ENCODE measurements around the gene EIF2B2.
"Not testable (repeated sequence)": the region's sequence is repeated elsewhere in the genome, so short reads cannot be mapped to it uniquely, and the experiment has no call there.

EIF2B2 gene

GRCh38 chr14:74974364-74975058 is 28.2 kb upstream of the EIF2B2 start:
- no peak for DNase-seq (ENCODE audit: low spot score)

- no peak for DNase-seq (ENCODE audit: low spot score)
Measured at GRCh38 chr14:74975059-74975810, 27.5 kb upstream of the EIF2B2 start.

DNA sequence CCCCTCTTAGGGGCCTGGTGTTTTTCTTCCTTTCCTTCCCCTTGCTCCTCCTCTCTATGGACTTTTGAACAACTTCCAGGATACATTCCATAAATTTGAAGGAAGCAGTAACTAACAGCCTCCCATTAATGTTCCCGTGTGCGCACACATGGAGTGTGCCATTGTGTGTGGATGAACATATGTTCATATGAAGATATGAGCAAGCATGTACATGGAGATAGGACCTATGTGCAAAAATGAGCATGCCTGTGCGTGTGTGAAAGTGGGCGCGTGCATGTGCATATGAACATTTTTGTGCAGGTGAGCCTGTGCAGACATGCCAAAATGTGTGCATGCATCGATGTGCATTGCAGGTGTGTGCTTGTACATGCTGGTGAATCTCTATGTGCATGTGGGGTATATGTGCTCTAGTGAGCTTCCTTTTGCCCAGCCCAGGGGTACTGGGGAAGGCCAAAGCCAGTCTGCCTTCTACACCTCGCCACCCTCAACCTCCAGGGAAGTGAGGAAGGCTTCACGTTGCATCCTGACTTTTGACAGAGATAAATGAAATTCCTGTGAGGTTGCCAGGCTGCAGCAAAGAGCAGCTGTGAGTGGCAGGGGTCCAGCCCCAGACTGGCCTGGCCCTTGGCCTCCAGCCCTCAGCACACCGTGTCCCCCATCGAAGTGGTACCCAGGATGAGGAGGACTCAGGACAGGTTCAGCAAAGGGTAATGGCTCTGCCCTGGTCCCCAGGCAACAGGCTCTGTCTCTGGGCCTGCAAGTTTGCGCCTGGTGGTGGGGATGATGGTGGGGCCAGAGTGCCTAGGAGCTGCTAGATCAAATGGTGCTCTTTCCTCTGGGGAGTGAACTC is 26.2 kb upstream of the EIF2B2 start:
- DNase-seq (ENCODE audit: low spot score) = no peak

DNA sequence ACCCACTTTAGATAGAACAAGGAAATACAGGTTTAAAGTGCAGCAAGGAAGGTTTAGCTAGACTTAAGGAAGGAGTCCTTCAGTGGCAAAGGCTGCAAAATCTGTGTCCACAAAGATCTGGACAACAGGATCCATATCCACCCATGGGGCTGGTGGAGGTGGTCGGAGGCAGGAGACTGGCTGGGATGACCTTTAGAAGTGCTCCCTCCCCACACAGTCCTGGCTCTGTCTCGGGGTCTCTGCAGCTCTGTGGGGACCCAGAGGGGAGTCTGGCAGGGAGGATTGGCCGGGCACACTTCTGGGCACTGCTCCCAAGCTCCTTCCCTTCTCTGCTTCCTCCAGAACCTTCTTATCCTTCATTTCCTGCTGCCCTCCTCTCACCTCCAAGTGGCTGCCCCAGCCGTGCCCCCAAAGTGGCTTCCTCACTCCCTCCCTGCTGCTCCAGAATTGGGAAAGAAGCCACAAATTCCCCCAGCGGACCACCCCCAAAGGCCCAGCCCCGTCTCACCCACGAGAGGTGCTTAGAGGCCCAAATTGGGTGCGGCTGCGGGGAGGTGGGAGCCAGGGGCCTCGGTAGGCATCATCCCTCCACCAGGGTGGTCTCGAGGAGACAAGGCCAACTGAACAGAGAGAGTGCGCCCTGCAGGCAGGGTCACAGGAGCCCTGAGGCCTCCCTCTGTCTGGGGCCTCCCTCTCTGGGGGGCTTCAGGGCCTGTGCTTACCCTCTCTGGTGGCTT is 25.4 kb upstream of the EIF2B2 start:
- no peak for DNase-seq (ENCODE audit: low spot score)

DNA sequence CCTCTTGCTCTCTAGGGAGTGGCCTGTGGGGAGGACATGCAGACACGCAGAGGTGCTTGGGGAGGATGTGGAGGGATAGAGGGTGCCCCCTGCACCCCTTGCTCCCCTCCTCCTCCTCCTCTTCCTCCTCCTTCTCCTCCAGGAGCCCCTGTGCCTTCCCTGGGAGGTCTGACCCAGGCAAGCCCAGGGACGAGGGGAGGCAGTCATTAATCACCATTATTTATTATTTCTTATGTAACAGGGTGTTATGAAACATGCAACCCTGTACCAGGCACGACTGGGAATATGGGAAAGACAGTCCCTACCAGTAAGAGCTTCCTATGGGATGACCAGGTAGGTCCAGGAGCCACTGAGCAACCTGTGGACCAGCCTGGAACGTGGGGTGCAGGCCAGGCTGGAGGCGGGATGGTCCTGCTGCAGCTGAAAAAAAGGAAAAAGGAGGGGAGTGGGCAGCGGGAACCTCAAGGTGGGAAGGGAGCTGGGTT is 24.8 kb upstream of the EIF2B2 start:
- no peak for DNase-seq (ENCODE audit: low spot score)

- DNase-seq (ENCODE audit: low spot score) = no peak
Measured at GRCh38 chr14:74978416-74978947, 24.2 kb upstream of the EIF2B2 start.

DNA sequence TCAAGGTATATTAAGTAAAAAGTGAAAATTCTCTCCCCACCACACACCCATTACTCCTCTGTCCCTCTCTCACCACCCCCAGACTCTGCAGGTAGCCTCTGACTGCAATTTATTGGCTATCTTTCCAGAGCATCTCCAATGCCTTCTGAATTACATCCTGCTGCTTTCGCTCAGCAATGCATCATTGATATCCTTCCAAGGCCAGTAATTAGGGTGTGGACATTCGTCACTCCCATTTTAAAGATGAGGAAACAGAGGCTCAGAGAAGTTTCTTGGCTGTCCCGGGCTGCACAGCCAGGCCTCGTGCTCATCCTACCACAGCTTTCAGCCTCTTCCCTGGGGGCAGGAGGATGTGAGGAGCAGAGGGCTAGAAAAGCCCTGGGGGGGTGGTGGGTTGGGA is 23.7 kb upstream of the EIF2B2 start:
- no peak for DNase-seq (ENCODE audit: low spot score)

DNA sequence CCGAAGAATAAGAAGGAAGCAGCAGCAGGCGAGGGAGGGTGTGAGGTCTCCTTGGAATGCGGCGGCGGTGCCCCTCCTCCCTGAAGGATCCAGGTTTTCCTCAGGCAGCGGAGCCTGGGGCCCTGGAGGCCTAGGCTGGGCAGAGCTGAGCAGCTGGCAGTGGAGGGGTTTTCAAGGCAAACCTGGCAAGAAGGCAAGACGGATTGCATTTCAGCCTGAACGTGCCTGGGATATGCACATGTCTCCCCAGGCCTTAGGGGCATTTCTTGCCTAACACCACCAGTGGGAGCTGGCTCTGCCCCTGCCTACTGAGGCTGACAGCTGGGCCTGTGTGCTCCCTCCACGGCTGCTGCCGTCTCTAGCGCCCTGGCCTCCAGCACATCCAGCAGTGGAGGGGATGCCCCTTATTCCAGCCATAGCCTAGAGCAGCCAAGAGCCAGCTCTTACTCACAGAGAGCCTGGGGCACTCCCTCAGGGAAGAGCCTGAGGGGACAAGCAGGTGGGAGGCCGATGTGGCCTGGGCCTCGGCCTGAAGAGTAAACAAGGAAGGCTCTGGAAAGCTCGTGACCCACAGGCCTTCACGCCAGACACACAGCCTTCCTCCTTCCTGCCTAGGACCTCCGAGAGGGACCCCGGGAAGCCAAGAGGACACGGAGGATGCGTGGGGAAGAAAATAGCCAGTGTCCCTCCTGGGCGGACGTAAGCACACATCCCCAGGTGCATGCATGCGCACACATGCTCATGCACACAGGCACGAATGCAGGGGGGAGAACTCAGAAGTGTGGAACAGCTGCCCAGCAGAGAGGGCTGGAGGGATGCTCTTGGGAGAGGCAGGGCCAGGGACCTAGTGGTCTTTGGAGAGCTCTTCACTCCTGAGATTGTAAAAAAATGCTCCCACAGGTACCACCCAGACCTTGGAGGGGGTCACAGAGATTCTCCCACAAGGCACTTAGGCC is 23.0 kb upstream of the EIF2B2 start:
- DNase-seq (ENCODE audit: low spot score) = no peak

DNA sequence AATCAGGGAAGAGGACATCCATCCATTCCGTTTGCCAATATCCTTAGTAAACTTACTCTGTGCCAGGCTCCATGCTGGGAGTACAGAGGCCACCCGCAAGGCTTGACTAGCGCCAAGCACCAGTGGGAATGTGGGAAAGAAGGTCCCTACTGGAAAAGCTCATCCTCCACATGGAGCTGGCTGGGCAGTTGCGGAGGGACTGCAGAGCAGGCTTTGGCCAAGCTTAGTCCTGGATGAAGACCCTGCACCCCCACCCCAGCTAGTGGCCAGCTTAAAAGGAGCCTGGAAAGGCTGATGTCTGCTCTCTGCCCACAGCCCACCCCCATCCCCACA is 22.4 kb upstream of the EIF2B2 start:
- DNase-seq (ENCODE audit: low spot score) = no peak

- no peak for DNase-seq (ENCODE audit: low spot score)
Measured at GRCh38 chr14:74980731-74981461, 21.8 kb upstream of the EIF2B2 start.

DNA sequence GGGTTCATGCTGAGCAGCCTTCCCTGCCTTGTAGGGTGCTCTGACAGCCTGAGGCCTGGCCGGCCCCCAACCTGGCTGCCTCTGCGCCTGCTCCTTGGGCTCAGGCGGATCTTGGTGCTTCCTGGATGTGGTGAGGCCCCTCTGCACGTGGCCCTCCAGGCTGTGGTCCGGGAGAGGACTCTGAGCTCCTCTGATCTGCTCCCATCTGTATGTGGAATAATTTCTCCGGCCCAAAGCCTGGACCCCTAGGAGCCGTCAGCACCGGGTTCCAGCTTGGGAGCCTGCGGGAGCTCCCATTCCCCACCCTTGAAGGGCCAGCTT is 21.3 kb upstream of the EIF2B2 start:
- no peak for DNase-seq (ENCODE audit: low spot score)

- no peak for DNase-seq (ENCODE audit: low spot score)
Measured at GRCh38 chr14:74981833-74982232, 20.9 kb upstream of the EIF2B2 start.

DNA sequence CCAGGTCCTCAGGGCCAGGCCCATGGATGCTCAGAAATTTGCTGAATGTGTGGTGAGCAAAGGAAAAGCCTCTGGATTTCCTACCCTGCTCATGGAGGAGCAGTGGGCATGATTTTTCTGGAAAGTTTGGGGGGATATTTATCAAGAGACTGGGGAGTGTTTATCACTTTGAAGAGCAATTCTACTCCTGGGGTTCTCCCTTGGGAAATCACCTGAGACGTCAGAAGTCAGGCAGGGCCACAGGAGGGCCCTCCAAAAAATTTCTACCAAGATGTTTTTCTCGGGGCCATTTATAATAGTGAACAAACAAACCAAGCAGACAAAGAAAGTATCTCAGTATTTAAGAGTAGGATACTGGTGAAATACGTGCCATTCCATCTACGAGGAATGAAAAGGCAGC is 20.1 kb upstream of the EIF2B2 start:
- DNase-seq (ENCODE audit: low spot score) = no peak

DNA sequence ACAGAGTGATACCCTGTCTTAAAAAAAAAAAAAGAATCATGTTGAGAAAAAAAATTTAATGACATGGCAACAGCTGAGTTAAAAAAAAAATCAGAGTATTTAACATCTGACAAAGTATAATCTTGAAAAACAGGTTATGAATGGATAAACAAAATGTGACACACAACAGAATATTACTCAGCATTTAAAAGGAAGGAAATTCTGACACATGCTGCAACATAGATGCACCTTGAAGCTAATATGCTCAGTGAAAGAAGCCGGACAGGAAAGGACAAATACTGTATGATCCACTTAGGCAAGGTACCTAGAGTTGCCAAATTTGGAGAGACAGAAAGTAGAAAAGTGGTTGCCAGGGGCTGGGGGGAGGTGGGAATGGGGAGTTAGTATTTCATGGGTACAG is 19.4 kb upstream of the EIF2B2 start:
- no peak for DNase-seq (ENCODE audit: low spot score)

DNA sequence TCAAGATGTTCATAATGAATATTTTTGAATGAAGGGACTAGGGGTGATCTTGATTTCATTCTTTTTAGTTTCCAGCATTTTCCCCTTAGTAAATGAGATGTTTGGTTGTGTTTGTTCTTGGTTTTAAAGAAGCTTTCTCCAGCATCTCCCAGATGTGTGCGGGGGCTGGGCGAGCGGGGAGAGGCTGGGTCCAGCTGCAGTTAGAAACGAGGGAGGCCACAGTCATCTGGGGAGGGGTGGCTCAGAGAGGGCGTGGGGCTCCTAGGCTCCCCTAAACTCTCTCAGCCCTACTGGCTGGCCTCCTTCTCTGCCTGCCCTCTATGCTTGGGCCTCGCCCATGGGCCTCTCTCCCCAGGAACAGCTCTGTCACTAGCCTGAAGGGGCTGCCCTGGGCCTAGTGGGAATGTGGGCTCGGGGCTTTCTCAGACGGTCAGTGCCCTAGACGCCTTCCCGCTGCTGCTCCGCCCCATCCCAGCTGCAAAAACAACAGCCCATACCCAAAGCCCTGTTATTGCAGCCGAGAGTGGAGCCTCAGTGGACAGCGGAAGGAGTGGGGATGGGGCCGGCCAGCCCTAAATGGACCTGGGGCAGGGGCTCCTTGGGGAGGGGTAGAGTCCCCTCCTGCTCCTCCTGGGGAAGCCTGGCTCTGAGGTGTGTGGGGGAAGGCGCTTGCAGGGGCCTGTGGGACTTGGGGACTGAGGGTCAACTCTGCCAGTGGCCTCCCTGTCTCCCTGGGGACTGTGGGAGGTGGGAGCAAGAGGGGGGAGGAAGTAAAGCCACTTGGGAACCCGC is 18.3 kb upstream of the EIF2B2 start:
- no peak for DNase-seq (ENCODE audit: low spot score)

DNA sequence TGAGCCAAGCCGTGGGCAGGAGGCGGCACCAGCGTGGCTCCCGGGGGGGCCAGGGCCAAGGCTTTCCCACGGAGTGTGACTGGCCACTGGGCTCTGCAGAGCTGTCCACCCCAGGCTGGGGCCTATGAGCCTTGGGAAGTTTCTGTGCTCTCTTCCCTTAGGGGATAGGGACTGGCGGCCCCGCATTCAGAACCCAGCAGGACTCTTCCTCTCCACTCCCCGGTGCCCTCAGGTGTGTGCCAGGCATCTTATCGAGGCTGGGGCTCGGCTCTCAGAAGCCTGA is 17.8 kb upstream of the EIF2B2 start:
- DNase-seq (ENCODE audit: low spot score) = no peak

DNA sequence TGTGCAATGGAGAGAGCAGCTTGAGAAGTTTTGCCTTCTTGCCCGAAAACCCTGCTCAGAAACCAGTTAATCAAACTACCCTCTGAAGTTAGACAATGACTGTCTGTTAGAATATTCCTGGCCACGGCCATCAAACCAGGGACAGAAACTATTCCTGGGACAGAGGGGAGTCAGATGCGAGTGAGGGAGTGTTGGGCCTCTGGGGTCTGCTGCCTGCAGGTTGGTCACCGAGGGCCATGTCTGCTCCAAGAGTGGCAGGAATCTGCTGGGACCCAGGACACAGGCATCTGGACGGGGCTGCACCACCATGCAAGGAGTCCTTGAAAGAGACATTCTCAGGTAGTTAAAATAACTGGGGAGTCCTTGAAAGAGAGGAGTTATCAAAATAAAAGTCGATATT is 16.9 kb upstream of the EIF2B2 start:
- DNase-seq (ENCODE audit: low spot score) = no peak

GRCh38 chr14:74988131-74988530 is 14.6 kb upstream of the EIF2B2 start:
- DNase-seq (ENCODE audit: low spot score) = no peak

- DNase-seq (ENCODE audit: low spot score) = no peak
Measured at GRCh38 chr14:74988993-74989392, 13.7 kb upstream of the EIF2B2 start.

DNA sequence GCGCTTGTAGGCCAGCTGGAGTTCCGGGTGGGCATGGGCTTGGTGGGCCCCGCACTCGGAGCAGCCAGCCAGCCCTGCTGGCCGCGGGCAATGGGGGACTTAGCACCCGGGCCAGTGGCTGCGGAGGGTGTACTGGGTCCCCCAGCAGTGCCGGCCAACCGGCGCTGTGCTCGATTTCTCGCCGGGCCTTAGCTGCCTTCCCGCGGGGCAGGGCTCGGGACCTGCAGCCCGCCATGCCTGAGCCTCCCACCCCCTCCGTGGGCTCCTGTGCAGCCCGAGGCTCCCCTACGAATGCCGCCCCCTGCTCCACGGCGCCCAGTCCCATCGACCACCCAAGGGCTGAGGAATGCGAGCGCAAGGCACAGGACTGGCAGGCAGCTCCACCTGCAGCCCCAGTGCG is 8.5 kb upstream of the EIF2B2 start:
- DNase-seq (ENCODE audit: low spot score) = not testable (repeated sequence)
